Activated CD8-positive, alpha-beta T cell treated with anti-CD3 and anti-CD28 coated beads for 36 hours (primary cell): ENCODE measurements around the gene P3H2. TPM values are rescaled to one million over a fixed set of nuclear protein-coding genes. Genes with fewer than 3 reads are reported as not detected.

Experiments
- ATAC-seq: fragments of 200-7000 bp; cut with Tn5 transposase; one replicate; pipeline ENCODE4 v1.10.0; 2021; ENCODE audit warnings: mild to moderate bottlenecking, moderate library complexity
- CTCF ChIA-PET: fragments of 350-600 bp; sonication (Branson Sonifier 250); formaldehyde crosslinking; loops from one replicate; lab custom pipeline; 2021; ENCODE audit warnings: antibody characterized with exemption; lab: Charles Lee
- POLR2A ChIA-PET: fragments of 350-600 bp; sonication (Branson Sonifier 250); formaldehyde crosslinking; loops from one replicate; lab custom pipeline; 2021; ENCODE audit warnings: antibody characterized with exemption; lab: Charles Lee
- DNase-seq: peaks from one replicate; pipeline ENCODE4 v3.0.0-alpha.2; 2020
- H3K27ac Mint-ChIP-seq: one replicate; pipeline ENCODE4 v1.8.0; 2021; ENCODE audit warnings: mild to moderate bottlenecking, mixed read lengths
- H3K27me3 Mint-ChIP-seq: one replicate; pipeline ENCODE4 v1.8.0; 2021; ENCODE audit warnings: mixed read lengths
- H3K36me3 Mint-ChIP-seq: one replicate; pipeline ENCODE4 v1.8.0; 2021; ENCODE audit warnings: low read depth, mixed read lengths
- H3K4me1 Mint-ChIP-seq: one replicate; pipeline ENCODE4 v1.8.0; 2021; ENCODE audit warnings: low read depth, mixed read lengths
- H3K4me3 Mint-ChIP-seq: one replicate; pipeline ENCODE4 v1.8.0; 2021; ENCODE audit warnings: mild to moderate bottlenecking, moderate library complexity, mixed read lengths
- H3K9me3 Mint-ChIP-seq: one replicate; pipeline ENCODE4 v1.8.0; 2021; ENCODE audit warnings: mixed read lengths
- CTCF ChIP-seq: fragments of 200-600 bp; IDR thresholded peaks from one replicate; pipeline ENCODE4 v1.8.0; 2022; ENCODE audit warnings: antibody characterized with exemption, mild to moderate bottlenecking
- intact Hi-C: fragments of 100-400 bp; cut with micrococcal nuclease; formaldehyde crosslinking; loops from one replicate; pipeline ENCODE4 v1.10.0; 2022
- total RNA-seq, 2 experiments: library from RNA; stranded (reverse); gene quantifications; one replicate each; pipeline ENCODE4 v1.2.3, GENCODE V29; 2021

Gene P3H2
- total RNA-seq, 2 experiments from 2014 or later: not detected

- peaks cover 13% of the 10 kb centered on the region for H3K27me3 Mint-ChIP-seq
- no peak overlapping the region for H3K27ac Mint-ChIP-seq
- H3K36me3 Mint-ChIP-seq: no peaks in the 10 kb centered on the region
- intact Hi-C loops: no loop called here
- no peak for TF ChIP-seq CTCF
- ATAC-seq: no peak
- CTCF ChIA-PET: interaction anchor here (1.1 to 1.4 kb wide), 3 partner anchors 115 to 682 kb away, joined by 3 to 6 read pairs (median 4); no protein-coding TSS in a partner anchor
- DNase-seq: no peak
- POLR2A ChIA-PET: no interaction called here
- no peaks in the 10 kb centered on the region for H3K4me1 Mint-ChIP-seq
- no peak overlapping the region for H3K4me3 Mint-ChIP-seq
- H3K9me3 Mint-ChIP-seq: no peaks in the 10 kb centered on the region
Observed at GRCh38 chr3:189954733-189955665, 165.7 kb downstream of the P3H2 start.

GRCh38 chr3:189953551-189953950, 167.1 kb downstream of the P3H2 start:
- intact Hi-C loops: no loop called here
- DNase-seq (no peak), ATAC-seq (no peak)
- ChIA-PET CTCF (interaction anchor here (1.0 kb wide), 1 partner anchor 8 kb away, joined by 4 read pairs; no protein-coding TSS in a partner anchor), POLR2A (no interaction called here)
- Mint-ChIP-seq H3K4me3 (no peak overlapping the region), H3K36me3 (no peaks in the 10 kb centered on the region), H3K27me3 (peaks cover 5% of the 10 kb centered on the region), H3K4me1 (no peaks in the 10 kb centered on the region), H3K9me3 (no peaks in the 10 kb centered on the region), H3K27ac (no peak overlapping the region)
- TF ChIP-seq CTCF: no peak

- no peaks in the 10 kb centered on the region for H3K9me3 Mint-ChIP-seq
- DNase-seq: no peak
- peaks cover 5% of the 10 kb centered on the region for H3K27me3 Mint-ChIP-seq
- POLR2A ChIA-PET: interaction anchor here (0.6 kb wide), 1 partner anchor 1101 kb away, joined by 3 read pairs; no protein-coding TSS in a partner anchor
- CTCF ChIA-PET: interaction anchor here (1.0 to 1.6 kb wide), 3 partner anchors 9 to 995 kb away, joined by 3 to 10 read pairs (median 3); no protein-coding TSS in a partner anchor
- ATAC-seq: no peak
- H3K27ac Mint-ChIP-seq: no peak overlapping the region
- no peaks in the 10 kb centered on the region for H3K36me3 Mint-ChIP-seq
- no peak for TF ChIP-seq CTCF
- intact Hi-C loops: no loop called here
- H3K4me1 Mint-ChIP-seq: peaks cover 3% of the 10 kb centered on the region
- no peak overlapping the region for H3K4me3 Mint-ChIP-seq
Observed at GRCh38 chr3:189952272-189952671, 168.4 kb downstream of the P3H2 start.

- H3K4me1 Mint-ChIP-seq: peaks cover 3% of the 10 kb centered on the region
- no peak overlapping the region for H3K27ac Mint-ChIP-seq
- H3K27me3 Mint-ChIP-seq: peaks cover 4% of the 10 kb centered on the region
- DNase-seq (no peak), ATAC-seq (no peak)
- ChIA-PET CTCF (interaction anchor here (0.8 to 3.4 kb wide), 3 partner anchors 10 to 43 kb away, joined by 3 to 29 read pairs (median 3); no protein-coding TSS in a partner anchor), POLR2A (no interaction called here)
- no peak for TF ChIP-seq CTCF
- no peaks in the 10 kb centered on the region for H3K9me3 Mint-ChIP-seq
- H3K36me3 Mint-ChIP-seq: no peaks in the 10 kb centered on the region
- no peak overlapping the region for H3K4me3 Mint-ChIP-seq
- intact Hi-C loops: no loop called here
Observed at GRCh38 chr3:189950258-189950657, 170.4 kb downstream of the P3H2 start.

- ChIA-PET CTCF (interaction anchor here (1.2 to 4.1 kb wide), 4 partner anchors 11 to 713 kb away, joined by 3 to 29 read pairs (median 13); no protein-coding TSS in a partner anchor), POLR2A (no interaction called here)
- ATAC-seq: no peak
- peaks cover 3% of the 10 kb centered on the region for H3K4me1 Mint-ChIP-seq
- TF ChIP-seq CTCF: no peak
- no peak overlapping the region for H3K4me3 Mint-ChIP-seq
- H3K27ac Mint-ChIP-seq: no peak overlapping the region
- no peak for DNase-seq
- H3K9me3 Mint-ChIP-seq: no peaks in the 10 kb centered on the region
- intact Hi-C loops: loop anchor here (5.0 kb wide), 1 partner anchor 677 kb away; no protein-coding TSS in a partner anchor
- H3K27me3 Mint-ChIP-seq: peaks cover 4% of the 10 kb centered on the region
- H3K36me3 Mint-ChIP-seq: no peaks in the 10 kb centered on the region
Observed at GRCh38 chr3:189949580-189949979, 171.1 kb downstream of the P3H2 start.
